DMS 273 treated with DMSO at 0.1 percent for 48 hours (cell line): Measurements from ENCODE around the gene LSM12.

Experiments
- DNase-seq: peaks from one replicate; lab custom pipeline; 2025; lab: John Stamatoyannopoulos, UW

The LSM12 gene

DNA sequence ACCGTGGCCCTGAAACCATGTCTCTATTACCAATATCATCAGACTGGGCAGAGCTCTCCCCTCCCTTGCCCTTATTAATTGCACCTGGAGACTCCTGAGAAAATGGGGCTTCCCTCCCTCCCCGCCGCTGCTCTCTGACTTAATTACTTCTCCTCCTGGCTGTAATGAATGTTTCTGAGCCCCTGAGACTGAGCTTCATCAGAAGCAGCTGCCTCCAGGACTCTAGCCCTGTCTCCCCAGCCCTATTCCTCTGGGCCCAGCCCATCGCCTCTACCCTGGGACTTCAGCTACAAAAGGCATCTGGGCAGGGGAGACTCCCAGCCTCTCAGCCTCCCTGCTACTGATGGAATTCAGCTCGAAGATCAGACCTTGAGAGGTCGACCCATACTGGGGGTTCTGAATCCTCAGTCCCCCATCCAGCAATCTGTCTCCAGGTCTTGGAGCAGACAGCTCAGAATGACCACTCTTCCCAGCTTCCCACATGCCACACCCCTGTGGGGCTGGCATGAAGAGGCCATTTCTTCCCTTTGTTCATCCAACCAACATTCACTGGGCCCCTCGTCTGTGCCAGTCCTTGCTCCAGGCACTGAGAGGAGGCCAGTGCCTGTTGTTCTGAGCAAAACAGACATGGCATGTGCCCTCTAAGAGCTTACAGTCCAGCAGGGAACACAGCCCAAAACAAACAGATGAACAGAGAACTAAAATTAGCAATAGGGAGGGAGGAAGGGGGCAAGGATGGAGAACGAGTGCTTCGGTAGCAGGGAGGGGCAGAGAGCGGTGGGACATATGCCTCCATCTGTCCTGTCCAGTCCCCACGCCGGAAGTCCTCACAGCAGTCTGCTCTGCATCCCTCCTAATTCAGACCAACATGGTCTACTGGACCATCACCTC is 79.1 kb downstream of the LSM12 start:
- DNase-seq, result no peak

- DNase-seq, result no peak
Measured at GRCh38 chr17:43986225-43986981, 80.1 kb downstream of the LSM12 start.

DNA sequence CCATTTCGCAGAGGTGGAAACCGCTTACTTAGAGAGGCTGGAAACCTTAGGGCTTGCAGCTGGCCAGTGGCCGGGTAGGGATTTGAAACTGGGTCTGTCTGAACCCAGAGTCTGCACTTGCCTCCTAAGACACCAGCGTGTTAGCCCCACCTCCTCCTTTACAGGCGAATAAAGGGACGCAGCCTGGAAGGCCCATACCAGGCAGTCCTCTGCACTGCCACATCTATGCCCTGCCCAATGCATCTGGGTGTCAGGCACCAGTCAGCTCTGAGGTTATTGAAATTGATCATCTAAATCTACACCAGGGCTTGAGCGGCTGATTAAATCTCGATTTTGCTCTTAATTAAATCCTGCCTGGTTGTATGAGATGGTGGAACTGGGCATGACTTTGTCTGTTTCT is 82.0 kb downstream of the LSM12 start:
- DNase-seq, result no peak
